SK-N-MC (cell line): Measurements from ENCODE around the gene MAP2K7.

ENCODE experiments used
- EZH2 ChIP-seq: fragments of 200-600 bp; sonication (generic); IDR thresholded peaks from one replicate; pipeline ENCODE4 v1.6.1; 2017; ENCODE audit warnings: antibody characterized with exemption
- POLR2AphosphoS5 ChIP-seq: IDR thresholded peaks from 2 replicates; pipeline ENCODE4 v1.6.1; 2012; ENCODE audit warnings: mild to moderate bottlenecking, low read depth, low read length, borderline replicate concordance

- no peak for TF ChIP-seq POLR2AphosphoS5
- no peak for TF ChIP-seq EZH2
Measured at GRCh38 chr19:7898967-7899366, 4.7 kb upstream of the MAP2K7 start.
